Naive thymus-derived CD8-positive, alpha-beta T cell (primary cell): ENCODE data around the gene CCDC68. TPM values are rescaled to one million over a fixed set of nuclear protein-coding genes. Genes with fewer than 3 reads are reported as not detected.

Source experiments
- ATAC-seq, 2 donors: fragments of 150-1000 bp; cut with Tn5 transposase in 1 of 2; sonication (Bioruptor Pico), chemical (Tn5 transposase) in 1 of 2; 1 replicate in 1 of 2; 2 replicates in 1 of 2; pipeline ENCODE4 v1.10.0; 2021; ENCODE audit warnings: mild to moderate bottlenecking in 2 of 2, moderate library complexity in 2 of 2
- POLR2A ChIA-PET: fragments of 350-600 bp; sonication (Branson Sonifier 250); formaldehyde crosslinking; loops from one replicate; lab custom pipeline; 2021; ENCODE audit warnings: antibody characterized with exemption; lab: Charles Lee
- DNase-seq, 10 donors: peaks; one replicate each; pipeline versions ENCODE4 v3.0.0 to v3.0.0-alpha.2; 2020 to 2022
- H3K27ac Mint-ChIP-seq, 10 donors: one replicate each; pipeline ENCODE4 v1.8.0; 2020 to 2022; ENCODE audit warnings: mild to moderate bottlenecking in 10 of 10, mixed read lengths in 10 of 10, moderate library complexity in 4 of 10, inconsistent platforms in 1 of 10
- H3K27me3 Mint-ChIP-seq, 5 donors: one replicate each; pipeline ENCODE4 v1.8.0; 2021 to 2022; ENCODE audit warnings: mixed read lengths in 5 of 5
- H3K36me3 Mint-ChIP-seq, 3 donors: one replicate each; pipeline ENCODE4 v1.8.0; 2020 to 2022; ENCODE audit warnings: mixed read lengths in 3 of 3, mild to moderate bottlenecking in 2 of 3, inconsistent platforms in 1 of 3
- H3K4me1 Mint-ChIP-seq, 4 donors: one replicate each; pipeline ENCODE4 v1.8.0; 2021 to 2022; ENCODE audit warnings: mixed read lengths in 4 of 4
- H3K4me3 Mint-ChIP-seq, 10 donors: one replicate each; pipeline ENCODE4 v1.8.0; 2020 to 2022; ENCODE audit warnings: mild to moderate bottlenecking in 10 of 10, mixed read lengths in 10 of 10, moderate library complexity in 6 of 10, inconsistent platforms in 1 of 10
- H3K9me3 Mint-ChIP-seq, 9 donors: one replicate each; pipeline ENCODE4 v1.8.0; 2020 to 2022; ENCODE audit warnings: mixed read lengths in 9 of 9, mild to moderate bottlenecking in 3 of 9, inconsistent platforms in 1 of 9, moderate library complexity in 1 of 9
- polyA plus RNA-seq, 3 donors: library from polyadenylated mRNA; unstranded; fragments of 300-500 nt; fragmentation: Illumina TruSeq; gene quantifications; one replicate each; pipeline ENCODE4 v1.2.3, GENCODE V29; 2021
- total RNA-seq, 8 experiments: library from RNA in 2 of 8; stranded (reverse) in 2 of 8; gene quantifications; one replicate each; pipeline ENCODE4 v1.2.3 and lab custom pipeline; 2021 to 2026

CCDC68 gene
- total and polyA plus RNA-seq, 5 experiments from 2014 or later = not detected

DNA sequence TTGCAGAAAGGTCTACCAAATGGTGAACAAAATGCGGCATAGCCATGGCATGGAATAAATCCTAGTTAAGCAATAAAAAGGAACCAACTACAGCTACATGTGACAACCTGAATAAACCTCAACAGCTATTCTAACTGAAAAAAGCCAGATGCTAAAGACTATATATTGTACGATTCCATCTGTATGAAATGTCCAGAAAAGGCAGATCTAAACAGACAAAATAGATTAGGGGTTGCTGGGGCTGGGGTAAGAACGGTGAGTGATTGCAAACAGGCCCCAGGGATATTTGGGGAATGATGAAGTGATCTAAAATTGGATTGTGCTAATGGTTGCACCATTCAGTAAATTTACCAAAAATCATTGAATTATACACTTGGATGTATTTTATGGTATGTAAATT lies 2.8 kb downstream of the CCDC68 start:
- H3K4me3 Mint-ChIP-seq = no peak overlapping the region
- POLR2A ChIA-PET = no interaction called here
- H3K27me3 Mint-ChIP-seq = peaks cover 27 to 46% (median 33%) of the 10 kb centered on the region in 5 donors
- H3K4me1 Mint-ChIP-seq = peaks cover 0 to 7% (median 2%) of the 10 kb centered on the region in 4 donors
- H3K27ac Mint-ChIP-seq = no peak overlapping the region
- DNase-seq = no peak
- H3K9me3 Mint-ChIP-seq = peaks cover 0 to 1% (median 0%) of the 10 kb centered on the region in 9 donors
- ATAC-seq = no peak
- no peaks in the 10 kb centered on the region for H3K36me3 Mint-ChIP-seq

- H3K9me3 Mint-ChIP-seq = no peaks in the 10 kb centered on the region
- H3K4me3 Mint-ChIP-seq = no peak overlapping the region
- ATAC-seq (no peak), DNase-seq (no peak)
- no peaks in the 10 kb centered on the region for H3K36me3 Mint-ChIP-seq
- peaks cover 9 to 21% (median 13%) of the 10 kb centered on the region in 5 donors for H3K27me3 Mint-ChIP-seq
- POLR2A ChIA-PET = no interaction called here
- H3K4me1 Mint-ChIP-seq = peaks cover under 1 to 3% (median 2%) of the 10 kb centered on the region in 4 donors
- no peak overlapping the region for H3K27ac Mint-ChIP-seq
Measured at GRCh38 chr18:54952026-54952425, 7.2 kb downstream of the CCDC68 start.

DNA sequence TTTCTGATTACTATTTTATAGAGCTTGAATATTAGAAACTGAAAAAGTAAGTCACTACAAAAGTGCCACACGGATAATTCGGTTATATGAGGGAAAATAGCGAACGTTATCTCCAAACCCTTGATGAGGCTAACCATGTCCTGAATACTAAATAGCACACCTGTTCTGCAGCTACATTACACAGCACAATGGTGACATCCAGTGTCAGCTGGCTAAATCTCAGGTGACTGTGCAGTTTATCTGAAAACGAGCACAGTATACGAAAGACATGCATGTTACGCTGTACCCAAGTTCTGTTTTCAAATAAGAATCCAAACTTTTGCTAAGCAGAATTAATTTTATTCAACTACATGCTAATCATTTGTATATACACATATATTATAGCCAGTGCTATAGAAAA lies 9.0 kb downstream of the CCDC68 start:
- POLR2A ChIA-PET = no interaction called here
- ATAC-seq (no peak), DNase-seq (no peak)
- Mint-ChIP-seq H3K9me3 (no peaks in the 10 kb centered on the region), H3K27ac (no peak overlapping the region), H3K4me3 (no peak overlapping the region), H3K27me3 (peaks cover 7 to 17% (median 11%) of the 10 kb centered on the region in 5 donors), H3K36me3 (no peaks in the 10 kb centered on the region), H3K4me1 (peaks cover 4 to 18% (median 17%) of the 10 kb centered on the region in 4 donors)

DNA sequence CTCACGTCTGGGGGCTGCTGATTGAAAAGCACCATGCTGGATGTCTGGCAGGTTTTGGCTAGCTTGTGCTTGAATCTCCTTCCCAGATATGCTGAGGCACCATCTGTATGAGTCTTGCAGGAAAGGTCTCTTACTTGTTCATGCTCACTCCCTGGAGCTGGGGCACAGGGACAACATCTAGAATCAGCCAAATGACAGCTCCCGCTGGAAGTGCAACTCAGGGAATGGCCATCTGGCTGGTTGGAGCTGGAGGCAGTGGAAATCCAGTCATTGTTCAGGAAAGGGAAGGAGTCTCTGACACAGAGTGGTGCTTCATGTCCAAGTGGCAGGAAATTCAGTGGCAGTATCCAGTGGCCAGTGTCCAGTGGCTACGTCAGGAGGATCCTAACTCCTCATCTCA lies 9.7 kb downstream of the CCDC68 start:
- Mint-ChIP-seq H3K27me3 (peaks cover 6 to 16% (median 9%) of the 10 kb centered on the region in 5 donors), H3K36me3 (no peaks in the 10 kb centered on the region), H3K9me3 (no peaks in the 10 kb centered on the region), H3K27ac (no peak overlapping the region), H3K4me1 (peaks cover 4 to 19% (median 17%) of the 10 kb centered on the region in 4 donors), H3K4me3 (no peak overlapping the region)
- POLR2A ChIA-PET = no interaction called here
- ATAC-seq (no peak), DNase-seq (no peak)

- peaks cover 0 to 11% (median 5%) of the 10 kb centered on the region in 5 donors for H3K27me3 Mint-ChIP-seq
- no peaks in the 10 kb centered on the region for H3K9me3 Mint-ChIP-seq
- no peak for ATAC-seq
- no peak overlapping the region for H3K4me3 Mint-ChIP-seq
- POLR2A ChIA-PET = no interaction called here
- peak overlapping the region in 2 of 10 donors; percentile 3 to 4 for H3K27ac Mint-ChIP-seq
- no peaks in the 10 kb centered on the region for H3K36me3 Mint-ChIP-seq
- H3K4me1 Mint-ChIP-seq = peaks cover 4 to 19% (median 17%) of the 10 kb centered on the region in 4 donors
- DNase-seq = no peak
Measured at GRCh38 chr18:54948350-54948837, 10.9 kb downstream of the CCDC68 start.

DNA sequence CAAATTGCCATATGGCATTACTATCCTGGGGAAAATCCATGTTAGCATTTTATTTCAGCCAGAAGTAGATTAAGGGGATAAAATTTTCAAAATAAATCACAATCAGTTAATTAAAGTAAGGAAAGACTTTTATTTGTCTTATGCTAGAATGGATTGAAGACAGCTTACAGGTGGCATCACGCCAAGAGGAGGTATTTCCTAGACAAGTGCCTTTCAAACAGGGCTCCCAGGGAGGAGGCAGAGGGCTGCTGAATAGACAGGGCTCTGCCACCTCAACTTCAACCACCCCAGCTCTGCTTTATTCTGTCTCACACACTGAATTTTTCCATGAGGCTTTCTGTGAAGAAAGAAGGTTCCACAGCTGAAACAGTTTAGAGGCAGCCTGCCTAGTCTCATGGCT lies 12.2 kb downstream of the CCDC68 start:
- ATAC-seq (no peak), DNase-seq (no peak)
- no peaks in the 10 kb centered on the region for H3K9me3 Mint-ChIP-seq
- POLR2A ChIA-PET = no interaction called here
- H3K4me1 Mint-ChIP-seq = peaks cover 4 to 19% (median 17%) of the 10 kb centered on the region in 4 donors
- peak overlapping the region in 4 of 10 donors; percentile 21 to 97 (median 64) for H3K27ac Mint-ChIP-seq
- H3K27me3 Mint-ChIP-seq = peaks cover 0 to 9% (median 5%) of the 10 kb centered on the region in 5 donors
- H3K4me3 Mint-ChIP-seq = peak overlapping the region in 7 of 10 donors; percentile 83 to 94 (median 86)
- H3K36me3 Mint-ChIP-seq = no peaks in the 10 kb centered on the region

- no peaks in the 10 kb centered on the region for H3K36me3 Mint-ChIP-seq
- peaks cover 0 to 5% (median 1%) of the 10 kb centered on the region in 5 donors for H3K27me3 Mint-ChIP-seq
- DNase-seq = peak in 3 of 10 donors; percentile 4 to 31 (median 28)
- H3K4me1 Mint-ChIP-seq = peaks cover 4 to 19% (median 17%) of the 10 kb centered on the region in 4 donors
- peak; percentile 52 to 56 for ATAC-seq
- H3K27ac Mint-ChIP-seq = peak overlapping the region; percentile 64 to 97 (median 86)
- POLR2A ChIA-PET = no interaction called here
- no peaks in the 10 kb centered on the region for H3K9me3 Mint-ChIP-seq
- peak overlapping the region; percentile 82 to 94 (median 87) for H3K4me3 Mint-ChIP-seq
Measured at GRCh38 chr18:54946149-54946581, 13.1 kb downstream of the CCDC68 start.

- POLR2A ChIA-PET = no interaction called here
- H3K4me3 Mint-ChIP-seq = peak overlapping the region; percentile 82 to 94 (median 87)
- no peak for DNase-seq
- H3K4me1 Mint-ChIP-seq = peaks cover 4 to 19% (median 17%) of the 10 kb centered on the region in 4 donors
- ATAC-seq = no peak
- peaks cover 0 to 5% (median 0%) of the 10 kb centered on the region in 5 donors for H3K27me3 Mint-ChIP-seq
- H3K36me3 Mint-ChIP-seq = no peaks in the 10 kb centered on the region
- peak overlapping the region in 9 of 10 donors; percentile 64 to 97 (median 88) for H3K27ac Mint-ChIP-seq
- H3K9me3 Mint-ChIP-seq = no peaks in the 10 kb centered on the region
Measured at GRCh38 chr18:54945576-54946125, 13.6 kb downstream of the CCDC68 start.

DNA sequence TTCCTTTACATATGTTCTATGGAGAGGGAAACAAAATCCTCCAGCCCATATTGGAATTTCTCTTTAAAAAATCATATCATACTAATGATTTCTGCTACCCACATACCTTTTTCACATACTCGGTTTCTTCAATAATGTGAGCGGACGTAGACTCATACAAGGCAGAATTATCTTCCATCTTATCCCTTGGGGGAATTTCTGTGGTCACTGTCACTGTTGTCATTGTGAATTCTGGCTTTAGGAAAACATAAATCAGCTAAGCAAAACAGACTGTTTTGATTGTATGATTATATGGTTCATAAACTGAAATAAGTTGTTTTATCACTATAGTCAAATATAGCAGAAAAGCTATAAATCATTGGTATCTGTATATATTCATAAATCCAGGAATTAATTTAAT lies 16.7 kb downstream of the CCDC68 start:
- H3K4me3 Mint-ChIP-seq = no peak overlapping the region
- H3K27me3 Mint-ChIP-seq = no peaks in the 10 kb centered on the region
- POLR2A ChIA-PET = no interaction called here
- H3K27ac Mint-ChIP-seq = no peak overlapping the region
- H3K36me3 Mint-ChIP-seq = no peaks in the 10 kb centered on the region
- peaks cover 2 to 17% (median 15%) of the 10 kb centered on the region in 4 donors for H3K4me1 Mint-ChIP-seq
- DNase-seq (no peak), ATAC-seq (no peak)
- H3K9me3 Mint-ChIP-seq = no peaks in the 10 kb centered on the region

DNA sequence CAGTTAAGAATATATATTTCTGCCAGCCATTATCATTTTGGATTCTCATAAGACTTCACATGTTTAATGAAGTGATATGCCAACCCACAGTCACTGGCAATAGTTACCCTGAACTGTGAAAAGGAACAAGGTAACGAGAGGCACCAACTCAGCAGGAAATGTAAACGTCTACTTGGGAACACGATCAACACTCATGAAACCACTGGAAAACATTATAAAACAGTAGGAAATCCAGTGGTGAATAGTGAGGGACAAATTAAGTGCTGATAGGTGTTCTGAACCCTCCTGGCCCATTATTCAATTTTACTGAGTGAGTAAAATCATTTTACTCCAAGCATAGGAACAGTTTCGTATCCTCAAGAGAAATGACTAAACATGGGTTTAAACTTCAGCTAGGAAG lies 17.1 kb downstream of the CCDC68 start:
- Mint-ChIP-seq H3K9me3 (no peaks in the 10 kb centered on the region), H3K36me3 (no peaks in the 10 kb centered on the region), H3K27me3 (no peaks in the 10 kb centered on the region), H3K4me3 (no peak overlapping the region), H3K27ac (no peak overlapping the region), H3K4me1 (peaks cover 2 to 17% (median 15%) of the 10 kb centered on the region in 4 donors)
- POLR2A ChIA-PET = no interaction called here
- no peak for ATAC-seq
- DNase-seq = no peak

DNA sequence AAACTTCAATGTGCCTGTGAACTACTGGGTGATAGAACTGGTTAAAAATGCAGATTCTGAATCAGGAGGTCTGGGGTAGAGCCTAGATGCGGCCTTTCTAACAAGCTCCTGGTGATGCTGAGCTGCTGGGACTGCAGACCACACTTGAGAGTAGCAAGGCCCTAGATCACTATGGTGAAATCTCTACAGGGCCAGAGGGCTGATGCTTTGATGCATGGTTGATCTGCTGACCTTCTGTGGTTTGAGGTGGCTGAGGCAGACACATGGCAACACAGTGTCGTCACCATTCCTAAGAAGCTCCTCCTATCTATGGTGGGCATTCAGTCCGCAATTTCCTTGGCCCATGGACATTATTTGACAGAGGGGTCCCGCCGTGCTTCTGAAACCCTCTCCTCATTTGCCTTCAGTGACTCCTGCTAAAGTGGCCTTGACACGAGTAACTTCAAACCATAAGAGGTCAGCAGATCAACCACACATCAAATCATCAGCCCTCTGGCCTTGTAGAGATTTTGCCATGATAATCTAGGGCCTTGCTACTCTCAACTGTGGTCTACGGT lies 19.8 kb downstream of the CCDC68 start:
- no peaks in the 10 kb centered on the region for H3K9me3 Mint-ChIP-seq
- DNase-seq (no peak), ATAC-seq (peak in 1 of 2 donors; percentile 23)
- POLR2A ChIA-PET = no interaction called here
- H3K4me1 Mint-ChIP-seq = no peaks in the 10 kb centered on the region
- H3K27me3 Mint-ChIP-seq = no peaks in the 10 kb centered on the region
- H3K4me3 Mint-ChIP-seq = no peak overlapping the region
- H3K27ac Mint-ChIP-seq = no peak overlapping the region
- no peaks in the 10 kb centered on the region for H3K36me3 Mint-ChIP-seq

DNA sequence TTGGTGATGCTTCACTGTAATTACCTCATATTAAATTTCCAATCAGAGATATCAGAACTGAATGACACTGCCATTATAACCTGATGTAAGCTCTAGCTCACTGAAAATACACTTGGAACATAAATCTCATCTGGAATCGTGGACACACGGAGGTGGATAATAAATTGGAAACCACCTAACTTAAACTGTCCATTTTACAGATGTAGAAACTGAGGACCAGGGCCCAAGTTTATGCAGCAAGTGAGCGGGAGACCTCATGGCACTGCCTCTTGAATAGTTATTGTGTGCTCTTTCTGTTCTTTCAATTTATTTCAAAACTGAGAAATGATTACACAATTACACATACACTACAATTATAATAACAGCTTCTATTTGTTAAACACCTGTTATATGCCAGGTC lies 20.8 kb downstream of the CCDC68 start:
- Mint-ChIP-seq H3K4me1 (no peaks in the 10 kb centered on the region), H3K36me3 (no peaks in the 10 kb centered on the region), H3K27ac (no peak overlapping the region), H3K27me3 (no peaks in the 10 kb centered on the region), H3K4me3 (no peak overlapping the region), H3K9me3 (no peaks in the 10 kb centered on the region)
- DNase-seq (no peak), ATAC-seq (no peak)
- POLR2A ChIA-PET = no interaction called here

DNA sequence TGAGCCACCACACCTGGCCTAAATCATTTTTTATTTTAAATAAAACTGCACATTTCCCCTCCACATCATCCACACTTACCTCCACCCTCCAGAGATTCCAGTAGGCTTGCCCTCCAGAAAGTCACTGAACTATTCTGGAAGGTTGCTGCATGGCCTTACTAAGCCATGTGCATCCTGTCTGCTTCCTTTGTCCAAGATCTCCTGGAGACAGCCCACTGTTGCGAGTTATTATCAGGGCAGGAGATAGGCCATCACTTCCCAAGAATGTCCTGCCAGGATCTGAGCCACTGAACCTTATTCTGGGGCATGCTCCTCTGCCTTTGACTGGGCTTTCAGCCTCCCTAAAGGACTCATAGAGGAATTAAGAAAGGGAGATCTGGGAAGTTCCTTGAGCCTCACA lies 26.8 kb downstream of the CCDC68 start:
- Mint-ChIP-seq H3K27me3 (peaks cover 0 to 3% (median 0%) of the 10 kb centered on the region in 5 donors), H3K36me3 (no peaks in the 10 kb centered on the region), H3K4me3 (no peak overlapping the region), H3K27ac (peak overlapping the region in 1 of 10 donors; percentile 2), H3K9me3 (no peaks in the 10 kb centered on the region), H3K4me1 (no peaks in the 10 kb centered on the region)
- POLR2A ChIA-PET = no interaction called here
- ATAC-seq = no peak
- DNase-seq = no peak
